Measurements from ENCODE around the gene FADS2.

The FADS2 gene

GRCh38 chr11:61864814-61865775 lies 37.0 kb downstream of the FADS2 start:
- H3K36me3 ChIP-seq (ENCODE audit: low read length) = no peaks in the 10 kb centered on the region
- H3K9me2 ChIP-seq (replicated peaks; ENCODE audit: insufficient read depth, low read length) = no peaks in the 10 kb centered on the region
- no peaks in the 10 kb centered on the region for H3F3A ChIP-seq (ENCODE audit: insufficient read depth)
- no peaks in the 10 kb centered on the region for H3K9me3 ChIP-seq (ENCODE audit: insufficient read depth, low read length)
- H2AFZ ChIP-seq (ENCODE audit: low read depth, low read length, severe bottlenecking) = no peak overlapping the region
- H3K27ac ChIP-seq (ENCODE audit: low read depth, low read length) = no peak overlapping the region
- TF ChIP-seq CTCF (IDR thresholded peaks at IDR 0.05; ENCODE audit: insufficient read depth, low read length, poor library complexity, severe bottlenecking) (no peak), EZH2phosphoT487 (conservative IDR thresholded peaks at IDR 0.05; ENCODE audit: low read length) (no peak)
- no peak overlapping the region for H3K4me2 ChIP-seq (ENCODE audit: low read depth, low read length, poor library complexity, severe bottlenecking)
- H4K20me1 ChIP-seq (ENCODE audit: low read depth, low read length) = no peaks in the 10 kb centered on the region
- no peak overlapping the region for H3K4me3 ChIP-seq (ENCODE audit: insufficient read depth, low read length, poor library complexity, severe bottlenecking)
- no peaks in the 10 kb centered on the region for H3K79me2 ChIP-seq (ENCODE audit: insufficient read depth, low read length)
- no peaks in the 10 kb centered on the region for H3K27me3 ChIP-seq (ENCODE audit: low read length)
- H3K9ac ChIP-seq (ENCODE audit: low read length) = no peak overlapping the region

DNA sequence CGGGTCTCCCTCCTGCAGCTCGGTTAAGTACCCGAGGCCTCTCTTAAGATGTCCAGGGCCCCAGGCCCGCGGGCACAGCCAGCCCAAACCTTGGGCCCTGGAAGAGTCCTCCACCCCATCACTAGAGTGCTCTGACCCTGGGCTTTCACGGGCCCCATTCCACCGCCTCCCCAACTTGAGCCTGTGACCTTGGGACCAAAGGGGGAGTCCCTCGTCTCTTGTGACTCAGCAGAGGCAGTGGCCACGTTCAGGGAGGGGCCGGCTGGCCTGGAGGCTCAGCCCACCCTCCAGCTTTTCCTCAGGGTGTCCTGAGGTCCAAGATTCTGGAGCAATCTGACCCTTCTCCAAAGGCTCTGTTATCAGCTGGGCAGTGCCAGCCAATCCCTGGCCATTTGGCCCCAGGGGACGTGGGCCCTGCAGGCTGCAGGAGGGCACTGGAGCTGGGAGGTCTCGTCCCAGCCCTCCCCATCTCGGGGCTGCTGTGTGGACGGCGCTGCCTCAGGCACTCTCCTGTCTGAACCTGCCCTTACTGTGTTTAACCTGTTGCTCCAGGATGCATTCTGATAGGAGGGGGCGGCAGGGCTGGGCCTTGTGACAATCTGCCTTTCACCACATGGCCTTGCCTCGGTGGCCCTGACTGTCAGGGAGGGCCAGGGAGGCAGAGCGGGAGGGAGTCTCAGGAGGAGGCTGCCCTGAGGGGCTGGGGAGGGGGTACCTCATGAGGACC lies 38.3 kb downstream of the FADS2 start:
- Histone ChIP-seq H4K20me1 (ENCODE audit: low read depth, low read length) (no peaks in the 10 kb centered on the region), H3K27me3 (ENCODE audit: low read length) (no peaks in the 10 kb centered on the region), H3K9ac (ENCODE audit: low read length) (no peak overlapping the region), H3K4me3 (ENCODE audit: insufficient read depth, low read length, poor library complexity, severe bottlenecking) (no peak overlapping the region), H3K9me3 (ENCODE audit: insufficient read depth, low read length) (no peaks in the 10 kb centered on the region), H3K27ac (ENCODE audit: low read depth, low read length) (no peak overlapping the region), H2AFZ (ENCODE audit: low read depth, low read length, severe bottlenecking) (no peak overlapping the region), H3F3A (ENCODE audit: insufficient read depth) (no peaks in the 10 kb centered on the region), H3K4me2 (ENCODE audit: low read depth, low read length, poor library complexity, severe bottlenecking) (no peak overlapping the region), H3K9me2 (replicated peaks; ENCODE audit: insufficient read depth, low read length) (no peaks in the 10 kb centered on the region), H3K36me3 (ENCODE audit: low read length) (no peaks in the 10 kb centered on the region), H3K79me2 (ENCODE audit: insufficient read depth, low read length) (no peaks in the 10 kb centered on the region)
- no peak for TF ChIP-seq CTCF (IDR thresholded peaks at IDR 0.05; ENCODE audit: insufficient read depth, low read length, poor library complexity, severe bottlenecking)
- TF ChIP-seq EZH2phosphoT487 (conservative IDR thresholded peaks at IDR 0.05; ENCODE audit: low read length) = no peak

DNA sequence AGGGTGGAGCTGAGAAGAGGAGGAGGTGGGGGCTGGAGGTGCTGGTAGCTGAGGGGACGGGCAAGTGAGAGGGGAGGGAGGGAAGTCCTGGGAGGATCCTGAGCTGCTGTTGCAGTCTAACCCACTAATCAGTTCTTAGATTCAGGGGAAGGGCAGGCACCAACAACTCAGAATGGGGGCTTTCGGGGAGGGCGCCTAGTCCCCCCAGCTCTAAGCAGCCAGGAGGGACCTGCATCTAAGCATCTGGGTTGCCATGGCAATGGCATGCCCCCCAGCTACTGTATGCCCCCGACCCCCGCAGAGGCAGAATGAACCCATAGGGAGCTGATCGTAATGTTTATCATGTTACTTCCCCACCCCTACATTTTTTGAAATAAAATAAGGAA lies 38.9 kb downstream of the FADS2 start:
- Histone ChIP-seq H3K9ac (ENCODE audit: low read length) (no peak overlapping the region), H2AFZ (ENCODE audit: low read depth, low read length, severe bottlenecking) (no peak overlapping the region), H3K9me2 (replicated peaks; ENCODE audit: insufficient read depth, low read length) (no peaks in the 10 kb centered on the region), H3K4me3 (ENCODE audit: insufficient read depth, low read length, poor library complexity, severe bottlenecking) (no peak overlapping the region), H3K27ac (ENCODE audit: low read depth, low read length) (no peak overlapping the region), H4K20me1 (ENCODE audit: low read depth, low read length) (no peaks in the 10 kb centered on the region), H3K36me3 (ENCODE audit: low read length) (no peaks in the 10 kb centered on the region), H3K79me2 (ENCODE audit: insufficient read depth, low read length) (no peaks in the 10 kb centered on the region), H3K9me3 (ENCODE audit: insufficient read depth, low read length) (no peaks in the 10 kb centered on the region), H3F3A (ENCODE audit: insufficient read depth) (no peaks in the 10 kb centered on the region), H3K27me3 (ENCODE audit: low read length) (no peaks in the 10 kb centered on the region), H3K4me2 (ENCODE audit: low read depth, low read length, poor library complexity, severe bottlenecking) (no peak overlapping the region)
- TF ChIP-seq EZH2phosphoT487 (conservative IDR thresholded peaks at IDR 0.05; ENCODE audit: low read length) (no peak), CTCF (IDR thresholded peaks at IDR 0.05; ENCODE audit: insufficient read depth, low read length, poor library complexity, severe bottlenecking) (no peak)

Measured in SU-DHL-6 (cell line).